Left colon (tissue), 2 donors: ENCODE data around the gene AHNAK2. TPM values are rescaled to one million over a fixed set of nuclear protein-coding genes. Genes with fewer than 3 reads are reported as not detected.
"Not testable (repeated sequence)": the region's sequence is repeated elsewhere in the genome, so short reads cannot be mapped to it uniquely, and the experiment has no call there.

ENCODE experiments used
- ATAC-seq: fragments of 200-7000 bp; cut with Tn5 transposase; one replicate; pipeline ENCODE4 v1.9.1; 2020; ENCODE audit warnings: mild to moderate bottlenecking, moderate library complexity
- DNase-seq, 2 donors: peaks; one replicate each; pipeline ENCODE4 v3.0.0-alpha.2; 2020
- intact Hi-C, 2 donors: fragments of 100-400 bp; cut with DNase I in 1 of 2; cut with micrococcal nuclease in 1 of 2; formaldehyde crosslinking; loops; one replicate each; pipeline versions ENCODE4 v1.11.2 to v1.14.0; 2022; cut with DNase I, micrococcal nuclease
- total RNA-seq, 2 donors: library from RNA; stranded (reverse); fragmentation: NEBNext Ultra II Directional; extraction: Animal tissue kit (Norgen Biotek cat#: 25700); gene quantifications; one replicate each; pipeline ENCODE4 v1.2.1, GENCODE V29; 2021
- donor health status: DM: no; HTN: no; CAD: no.
- donor health status: DM: yes; HTN: yes; CAD: no.

Gene AHNAK2
- total RNA-seq, 2 donors from 2014 or later: 3.2 to 23.4 TPM

DNA sequence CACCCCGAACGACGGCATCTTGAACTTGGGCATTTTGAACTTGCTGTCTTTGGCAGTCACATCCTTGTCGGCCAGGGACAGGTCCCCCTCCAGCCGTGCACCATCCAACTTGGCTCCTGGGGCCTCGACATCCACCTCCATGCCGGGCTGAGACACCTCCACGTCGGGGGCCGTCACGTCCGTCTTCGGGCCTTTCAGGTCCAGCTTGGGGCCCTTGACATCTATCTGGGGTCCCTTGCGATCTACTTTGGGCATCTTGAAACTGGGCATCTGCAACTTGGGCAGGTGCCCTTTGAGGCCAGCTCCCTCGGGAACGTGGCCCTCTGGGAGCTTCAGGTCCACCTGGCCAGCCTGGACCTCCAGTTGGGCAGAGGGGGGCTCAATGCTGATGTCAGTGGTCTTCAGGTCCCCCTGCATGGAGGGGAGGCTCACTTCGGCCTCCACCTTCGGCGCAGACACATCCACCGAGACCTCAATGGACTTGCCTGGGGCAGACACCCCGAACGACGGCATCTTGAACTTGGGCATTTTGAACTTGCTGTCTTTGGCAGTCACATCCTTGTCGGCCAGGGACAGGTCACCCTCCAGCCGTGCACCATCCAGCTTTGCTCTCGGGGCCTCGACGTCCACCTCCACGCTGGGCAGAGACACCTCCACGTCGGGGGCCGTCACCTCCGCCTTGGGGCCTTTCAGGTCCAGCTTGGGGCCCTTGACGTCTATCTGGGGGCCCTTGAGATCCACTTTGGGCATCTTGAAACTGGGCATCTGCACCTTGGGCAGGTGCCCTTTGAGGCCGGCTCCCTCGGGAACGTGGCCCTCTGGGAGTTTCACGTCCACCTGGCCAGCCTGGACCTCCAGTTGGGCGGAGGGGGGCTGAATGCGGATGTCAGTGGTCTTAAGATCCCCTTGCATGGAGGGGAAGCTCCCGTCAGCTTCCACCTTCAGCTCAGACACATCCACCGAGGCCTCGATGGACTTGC is 31.9 kb downstream of the AHNAK2 start:
- ATAC-seq, DNase-seq, intact Hi-C loops: not testable (repeated sequence)

DNA sequence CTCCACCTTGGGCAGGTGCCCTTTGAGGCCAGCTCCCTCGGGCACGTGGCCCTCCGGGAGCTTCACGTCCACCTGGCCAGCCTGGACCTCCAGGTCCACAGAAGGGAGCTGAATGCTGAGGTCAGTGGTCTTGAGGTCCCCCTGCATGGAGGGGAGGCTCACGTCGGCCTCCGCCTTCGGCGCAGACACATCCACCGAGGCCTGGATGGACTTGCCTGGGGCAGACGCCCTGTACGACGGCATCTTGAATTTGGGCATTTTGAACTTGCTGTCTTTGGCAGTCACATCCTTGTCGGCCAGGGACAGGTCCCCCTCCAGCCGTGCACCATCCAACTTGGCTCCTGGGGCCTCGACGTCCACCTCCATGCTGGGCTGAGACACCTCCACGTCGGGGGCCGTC is 32.9 kb downstream of the AHNAK2 start:
- DNase-seq: peak in 1 of 2 donors; percentile 11
- ATAC-seq, intact Hi-C loops: not testable (repeated sequence)

DNA sequence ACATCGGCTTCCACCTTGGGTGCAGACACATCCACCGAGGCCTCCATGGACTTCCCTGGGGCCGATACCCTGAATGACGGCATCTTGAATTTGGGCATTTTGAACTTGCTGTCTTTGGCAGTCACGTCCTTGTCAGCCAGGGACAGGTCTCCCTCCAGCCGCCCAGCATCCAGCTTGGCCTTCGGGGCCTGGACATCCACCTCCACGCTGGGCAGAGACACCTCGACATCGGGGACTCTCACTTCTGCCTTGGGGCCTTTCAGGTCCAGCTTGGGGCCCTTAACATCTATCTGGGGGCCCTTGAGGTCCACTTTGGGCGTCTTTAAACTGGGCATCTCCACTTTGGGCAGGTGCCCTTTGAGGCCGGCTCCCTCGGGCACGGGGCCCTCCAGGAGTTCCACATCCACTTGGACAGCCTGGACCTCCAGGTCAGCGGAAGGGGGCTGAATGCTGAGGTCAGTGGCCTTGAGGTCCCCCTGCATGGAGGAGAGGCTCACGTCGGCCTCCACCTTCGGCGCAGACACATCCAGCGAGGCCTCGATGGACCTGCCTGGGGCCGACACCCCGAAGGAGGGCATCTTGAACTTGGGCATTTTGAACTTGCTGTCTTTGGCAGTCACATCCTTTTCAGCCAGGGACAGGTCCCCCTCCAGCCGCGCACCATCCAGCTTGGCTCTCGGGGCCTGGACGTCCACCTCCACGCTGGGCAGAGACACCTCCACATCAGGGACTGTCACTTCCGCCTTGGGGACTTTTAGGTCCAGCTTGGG is 33.6 kb downstream of the AHNAK2 start:
- DNase-seq: peak in 1 of 2 donors; percentile 15
- ATAC-seq, intact Hi-C loops: not testable (repeated sequence)

DNA sequence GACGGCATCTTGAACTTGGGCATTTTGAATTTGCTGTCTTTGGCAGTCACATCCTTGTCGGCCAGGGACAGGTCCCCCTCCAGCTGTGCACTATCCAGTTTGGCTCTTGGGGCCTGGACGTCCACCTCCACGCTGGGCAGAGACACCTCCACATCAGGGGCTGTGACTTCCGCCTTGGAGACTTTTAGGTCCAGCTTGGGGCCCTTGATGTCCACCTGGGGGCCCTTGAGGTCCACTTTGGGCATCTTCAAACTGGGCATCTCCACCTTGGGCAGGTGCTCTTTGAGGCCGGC is 34.2 kb downstream of the AHNAK2 start:
- ATAC-seq, DNase-seq, intact Hi-C loops: not testable (repeated sequence)

DNA sequence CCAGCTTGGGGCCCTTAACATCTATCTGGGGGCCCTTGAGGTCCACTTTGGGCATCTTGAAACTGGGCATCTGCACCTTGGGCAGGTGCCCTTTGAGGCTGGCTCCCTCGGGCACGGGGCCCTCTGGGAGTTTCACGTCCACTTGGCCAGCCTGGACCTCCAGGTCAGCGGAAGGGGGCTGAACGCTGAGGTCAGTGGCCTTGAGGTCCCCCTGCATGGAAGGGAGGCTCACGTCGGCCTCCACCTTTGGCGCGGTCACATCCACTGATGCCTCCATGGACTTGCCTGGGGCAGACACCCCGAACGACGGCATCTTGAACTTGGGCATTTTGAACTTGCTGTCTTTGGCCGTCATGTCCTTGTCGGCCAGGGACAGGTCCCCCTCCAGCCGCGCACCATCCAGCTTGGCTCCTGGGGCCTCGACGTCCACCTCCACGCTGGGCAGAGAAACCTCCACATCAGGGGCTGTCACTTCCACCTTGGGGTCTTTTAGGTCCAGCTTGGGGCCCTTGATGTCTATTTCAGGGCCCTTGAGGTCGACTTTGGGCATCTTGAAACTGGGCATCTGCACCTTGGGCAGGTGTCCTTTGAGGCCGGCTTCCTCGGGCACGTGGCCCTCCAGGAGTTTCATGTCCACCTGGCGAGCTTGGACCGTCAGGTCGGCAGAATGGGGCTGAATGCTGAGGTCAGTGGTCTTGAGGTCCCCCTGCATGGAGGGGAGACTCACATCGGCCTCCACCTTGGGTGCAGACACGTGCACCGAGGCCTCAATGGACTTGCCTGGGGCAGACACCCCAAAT is 34.8 kb downstream of the AHNAK2 start:
- intact Hi-C loops, DNase-seq, ATAC-seq: not testable (repeated sequence)

DNA sequence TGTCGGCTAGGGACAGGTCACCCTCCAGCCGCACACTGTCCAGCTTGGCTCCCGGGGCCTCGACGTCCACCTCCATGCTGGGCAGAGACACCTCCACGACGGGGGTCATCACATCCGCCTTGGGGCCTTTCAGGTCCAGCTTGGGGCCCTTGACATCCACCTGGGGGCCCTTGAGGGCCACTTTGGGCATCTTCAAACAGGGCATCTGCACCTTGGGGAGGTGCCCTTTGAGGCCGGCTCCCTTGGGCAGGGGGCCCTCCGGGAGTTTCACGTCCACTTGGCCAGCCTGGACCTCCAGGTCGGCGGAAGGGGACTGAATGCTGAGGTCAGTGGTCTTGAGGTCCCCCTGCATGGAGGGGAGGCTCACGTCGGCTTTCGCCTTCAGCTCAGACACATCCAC is 35.6 kb downstream of the AHNAK2 start:
- intact Hi-C loops: no loop called here
- ATAC-seq: no peak
- peak in 1 of 2 donors; percentile 14 for DNase-seq

DNA sequence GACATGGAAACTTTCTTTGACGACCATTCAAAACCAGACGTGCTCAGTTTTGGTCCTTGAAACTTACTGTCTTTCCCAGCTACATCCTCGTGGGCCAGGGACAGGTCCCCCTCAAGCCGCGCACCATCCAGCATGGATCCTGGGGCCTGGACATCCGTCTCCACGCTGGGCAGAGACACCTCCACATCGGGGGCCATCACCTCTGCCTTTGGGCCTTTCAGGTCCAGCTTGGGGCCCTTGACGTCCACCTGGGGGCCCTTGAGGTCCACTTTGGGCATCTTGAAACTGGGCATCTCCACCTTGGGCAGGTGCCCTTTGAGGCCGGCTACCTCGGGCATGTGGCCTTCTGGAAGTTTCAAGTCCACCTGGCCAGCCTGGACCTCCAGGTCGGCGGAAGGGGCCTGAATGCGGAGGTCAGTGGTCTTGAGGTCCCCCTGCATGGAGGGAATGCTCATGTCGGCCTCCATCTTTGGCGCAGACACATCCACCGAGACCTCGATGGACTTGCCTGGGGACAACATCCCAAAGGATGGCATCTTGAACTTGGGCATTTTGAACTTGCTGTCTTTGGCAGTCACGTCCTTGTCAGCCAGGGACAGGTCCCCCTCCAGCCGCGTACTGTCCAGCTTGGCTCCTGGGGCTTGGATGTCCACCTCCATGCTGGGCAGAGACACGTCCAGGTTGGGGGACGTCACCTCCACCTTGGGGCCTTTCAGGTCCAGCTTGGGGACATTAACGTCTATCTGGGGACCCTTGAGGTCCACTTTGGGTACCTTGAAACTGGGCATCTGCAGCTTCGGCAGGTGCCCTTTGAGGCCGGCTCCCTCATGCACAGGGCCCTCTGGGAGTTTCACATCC is 36.4 kb downstream of the AHNAK2 start:
- ATAC-seq: no peak
- peak in 1 of 2 donors; percentile 20 for DNase-seq
- intact Hi-C loops: no loop called here

DNA sequence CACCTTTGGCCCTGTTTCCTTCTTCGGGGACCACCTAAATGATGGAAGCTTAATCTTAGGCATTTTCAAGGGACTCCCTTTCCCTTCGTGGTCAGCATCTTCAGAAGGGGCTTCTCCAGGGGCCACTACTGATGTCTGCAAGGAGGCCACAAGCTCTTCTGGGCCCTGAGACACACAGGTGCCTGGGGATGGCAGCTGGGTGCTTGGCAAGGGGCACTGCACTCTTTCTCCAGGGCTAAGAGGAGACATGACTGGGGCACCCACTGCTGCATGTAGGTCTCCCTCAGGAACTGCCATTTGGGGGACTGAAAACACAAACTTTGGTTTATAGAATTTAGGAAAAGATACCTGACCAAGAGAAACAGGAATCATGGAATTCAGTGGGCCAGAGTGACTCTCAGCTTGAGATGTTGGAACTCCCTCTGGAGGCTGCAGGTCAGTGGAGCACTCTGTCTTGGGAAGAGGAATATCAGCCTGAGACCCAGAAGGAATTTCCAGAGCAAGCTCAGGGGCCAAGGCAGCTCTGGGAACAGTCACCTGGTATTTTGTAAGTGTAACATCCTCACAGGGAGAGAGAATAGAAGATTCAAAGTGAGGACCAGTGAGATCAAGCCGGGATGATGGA is 37.5 kb downstream of the AHNAK2 start:
- no peak for ATAC-seq
- DNase-seq: no peak
- intact Hi-C loops: no loop called here

DNA sequence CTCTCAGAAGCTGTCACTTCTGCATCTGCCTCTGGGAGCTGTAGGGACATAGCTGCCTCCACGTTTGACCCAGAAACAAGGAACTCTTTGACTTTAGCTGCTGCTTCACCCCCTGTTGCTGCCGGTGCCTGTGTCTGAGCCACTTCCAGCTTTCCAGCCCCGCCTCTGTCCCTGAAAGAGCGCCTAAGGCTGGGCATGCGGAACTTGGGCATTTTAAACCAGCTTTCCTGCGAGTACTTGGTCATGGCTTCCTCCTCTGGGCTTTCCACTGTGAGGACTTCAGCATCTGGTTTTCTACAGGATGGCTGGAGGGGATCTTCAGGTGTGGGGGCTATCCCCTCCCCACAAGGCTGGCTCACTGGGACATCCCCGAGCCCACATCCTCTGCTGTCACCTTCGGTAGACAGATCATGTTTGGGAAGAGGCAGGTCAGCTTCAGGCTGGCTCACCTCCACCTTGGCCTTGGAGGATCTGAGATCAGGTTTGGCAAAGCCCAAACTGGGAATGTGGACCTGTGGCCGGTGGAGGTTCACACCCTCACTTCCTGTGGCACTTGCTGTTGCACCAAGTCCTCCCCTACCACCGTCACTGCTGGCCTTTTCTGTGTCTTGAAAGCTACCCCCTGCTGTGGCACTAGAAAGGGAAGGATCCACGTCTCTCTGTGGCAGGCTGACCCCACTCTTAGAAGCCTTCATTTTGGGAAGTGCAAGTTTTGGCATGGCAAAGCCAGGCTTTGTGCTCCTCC is 38.3 kb downstream of the AHNAK2 start:
- ATAC-seq: no peak
- DNase-seq: peak in 1 of 2 donors; percentile 15
- intact Hi-C loops: no loop called here

DNA sequence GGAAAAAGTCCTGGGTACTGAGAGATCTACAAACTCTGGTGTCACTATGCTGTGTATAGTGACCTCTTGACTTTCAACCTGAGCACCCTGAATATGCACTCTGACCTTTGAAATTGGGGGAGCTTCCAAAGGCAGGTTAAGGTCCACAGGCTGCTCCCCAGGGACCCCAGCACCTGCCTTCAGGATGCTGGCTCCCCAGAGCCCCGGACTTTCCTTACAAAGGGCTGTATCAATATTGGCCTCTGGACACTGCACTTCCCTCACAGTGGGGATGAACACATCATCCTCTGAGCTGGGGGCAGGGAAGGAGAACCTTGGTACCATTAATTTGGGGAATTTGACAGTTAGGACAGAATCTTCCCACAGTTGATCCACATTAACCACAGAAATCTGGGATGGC is 39.2 kb downstream of the AHNAK2 start:
- intact Hi-C loops: no loop called here
- no peak for ATAC-seq
- DNase-seq: no peak

DNA sequence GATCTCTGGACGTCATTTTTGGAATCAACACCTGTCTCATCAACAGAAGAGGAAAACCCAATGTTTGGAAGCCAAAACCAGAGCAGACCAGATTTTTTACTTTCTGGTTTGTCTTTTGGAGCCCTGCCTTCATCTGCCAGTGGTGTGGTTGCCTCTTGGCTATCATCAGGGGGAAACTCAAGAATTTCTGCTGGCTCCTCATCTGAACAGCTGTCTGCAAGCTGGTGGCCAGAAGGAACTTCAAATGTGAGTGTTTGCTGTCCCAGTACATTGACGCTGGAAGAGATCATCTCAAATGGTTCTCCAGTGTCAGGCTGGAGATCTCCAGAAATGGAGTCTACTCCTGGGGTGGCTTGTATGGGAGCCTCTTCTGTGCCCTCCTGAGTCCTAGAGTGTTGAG is 39.7 kb downstream of the AHNAK2 start:
- intact Hi-C loops: no loop called here
- DNase-seq (no peak), ATAC-seq (no peak)

DNA sequence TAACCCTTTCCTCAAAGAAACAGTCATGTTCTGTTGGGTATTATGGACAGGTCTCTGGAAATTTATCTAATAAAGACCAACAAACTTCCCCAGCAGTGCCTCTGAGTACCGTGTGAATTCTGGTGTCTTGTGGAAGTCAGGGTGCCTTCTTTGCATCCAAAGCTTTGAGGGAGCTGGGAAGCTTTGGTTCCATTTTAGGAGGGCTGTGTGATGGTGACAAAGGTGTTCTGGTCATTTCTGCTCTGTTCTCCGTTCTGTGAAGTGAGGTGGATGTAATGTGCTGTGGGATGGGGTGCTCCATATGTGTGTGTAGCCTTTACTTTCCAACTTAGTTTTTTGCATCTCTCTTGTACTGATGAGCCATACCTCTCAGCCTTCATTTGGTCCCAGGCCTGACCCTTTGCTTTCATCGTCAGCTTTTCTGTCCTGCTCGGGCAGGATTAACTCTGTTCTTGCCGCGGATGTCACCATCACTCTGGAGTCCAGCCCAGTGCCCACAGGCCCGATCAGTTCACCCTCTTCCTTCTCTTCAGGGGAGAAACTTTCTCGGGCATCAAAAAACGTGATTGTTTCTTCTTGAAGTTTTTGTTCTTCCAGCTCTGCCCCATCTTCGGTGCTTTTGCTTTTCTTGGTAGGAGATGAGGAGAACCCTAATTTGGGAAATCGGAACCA is 40.3 kb downstream of the AHNAK2 start:
- intact Hi-C loops: no loop called here
- ATAC-seq (no peak), DNase-seq (no peak)

DNA sequence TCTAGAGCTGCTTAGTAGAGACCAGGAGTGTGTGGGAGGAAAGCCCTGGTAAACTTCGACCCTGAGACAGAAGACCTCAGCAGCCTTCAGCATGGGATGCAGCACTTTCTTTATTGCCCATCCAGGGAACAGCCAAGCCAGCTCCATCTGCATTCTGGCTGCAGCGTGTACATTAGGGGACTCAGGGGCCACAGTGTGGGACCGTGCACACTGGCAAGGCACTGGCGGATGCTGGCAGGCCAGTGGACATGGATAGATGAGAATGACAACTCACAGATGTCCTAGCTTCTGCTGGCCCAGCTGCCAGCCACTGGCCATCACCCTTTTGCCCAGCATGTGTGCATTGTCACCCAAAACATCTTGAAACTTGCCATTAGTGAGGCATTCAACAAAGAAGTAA is 41.0 kb downstream of the AHNAK2 start:
- DNase-seq: no peak
- ATAC-seq: no peak
- intact Hi-C loops: no loop called here

DNA sequence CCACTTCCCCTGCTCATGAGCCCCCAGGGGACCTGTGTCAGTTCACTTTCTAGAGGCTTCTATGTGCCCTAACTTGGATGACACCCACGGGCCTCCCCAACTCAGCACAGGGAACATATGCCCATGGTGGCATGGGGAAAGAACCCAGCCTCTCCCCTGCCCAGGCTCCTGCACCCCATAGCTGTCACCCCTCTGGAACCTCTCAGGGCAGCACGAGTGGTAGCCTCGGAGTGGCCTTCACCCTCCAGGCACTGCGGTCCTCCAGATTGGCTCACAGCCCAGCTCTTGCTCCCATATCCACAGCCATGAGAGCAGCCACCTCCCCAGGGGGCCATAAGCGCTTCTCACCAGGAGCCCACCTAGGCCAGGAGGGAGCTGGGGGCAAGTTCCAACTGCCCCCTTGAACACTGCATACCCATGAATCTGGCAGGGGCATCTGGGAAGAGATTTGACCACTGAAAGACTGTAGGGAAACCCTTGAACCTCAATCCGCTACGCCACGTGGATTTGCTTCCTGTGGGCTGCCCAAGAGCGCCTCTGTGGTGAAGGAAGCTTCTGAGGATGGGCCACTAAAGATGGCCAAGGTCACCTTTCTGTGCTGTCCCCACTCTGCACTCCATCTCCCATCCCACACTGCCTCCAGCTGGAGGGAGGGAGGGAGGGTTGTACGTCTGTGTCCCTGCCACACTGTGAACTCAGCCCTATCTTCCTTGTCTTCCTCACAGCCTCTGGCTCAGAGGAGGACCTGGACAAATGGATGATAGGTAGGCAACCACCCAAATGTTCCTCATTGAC is 41.6 kb downstream of the AHNAK2 start:
- intact Hi-C loops: no loop called here
- DNase-seq: peak in 1 of 2 donors; percentile 17
- no peak for ATAC-seq

DNA sequence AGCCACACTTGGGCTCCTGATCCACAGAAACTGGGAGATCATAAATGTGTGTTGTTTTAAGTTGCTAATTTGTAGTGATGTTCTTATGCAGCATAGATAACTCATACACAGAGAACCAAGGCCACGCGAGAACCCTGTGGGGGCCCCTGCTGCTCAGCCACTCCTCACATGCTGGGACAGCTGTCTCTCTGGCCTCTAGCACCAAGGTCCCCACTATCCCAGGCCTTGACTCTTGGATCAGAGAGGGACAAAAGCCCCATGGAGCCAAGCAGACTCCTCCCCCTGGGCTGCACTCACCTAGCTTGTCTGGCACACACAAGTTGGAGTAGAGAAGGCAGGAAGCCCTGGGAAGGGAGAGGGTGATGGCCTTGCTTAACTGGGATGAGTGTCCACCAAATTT is 42.2 kb downstream of the AHNAK2 start:
- intact Hi-C loops: no loop called here
- ATAC-seq (no peak), DNase-seq (no peak)
